ENCODE results near the gene MTCH1.

The MTCH1 gene

DNA sequence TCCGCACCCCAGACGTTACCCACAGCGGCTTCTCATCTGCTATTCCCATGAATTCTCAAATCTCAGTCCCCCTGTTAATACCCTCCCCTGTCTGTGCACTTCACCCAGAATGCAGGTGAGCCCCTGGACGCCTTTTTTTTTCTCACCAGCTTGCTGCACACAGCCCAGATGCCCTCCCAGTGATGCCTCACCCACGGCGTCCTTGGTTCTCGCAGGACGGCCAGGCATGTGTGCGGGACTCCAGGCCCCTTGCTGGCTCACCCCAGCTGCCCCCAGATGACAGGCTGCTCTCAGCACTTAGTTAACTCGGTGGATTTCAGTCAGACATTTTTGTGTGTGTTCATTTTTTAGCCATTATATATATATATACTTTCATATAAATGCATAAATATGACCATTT is 56.8 kb downstream of the MTCH1 start:
- Histone ChIP-seq H3K27ac (ENCODE audit: low read depth, low read length, poor library complexity, severe bottlenecking) (no peak overlapping the region), H3K9me2 (ENCODE audit: low read depth, low read length) (no peaks in the 10 kb centered on the region), H3K9me3 (ENCODE audit: low read length) (no peaks in the 10 kb centered on the region), H3K4me3 (ENCODE audit: low read depth, low read length, poor library complexity, severe bottlenecking) (no peak overlapping the region), H3K9ac (ENCODE audit: low read length) (no peak overlapping the region), H3K27me3 (ENCODE audit: insufficient read depth, low read length) (no peaks in the 10 kb centered on the region), H4K20me1 (ENCODE audit: insufficient read depth, low read length) (no peaks in the 10 kb centered on the region), H2AFZ (ENCODE audit: low read length) (no peak overlapping the region), H3K79me2 (ENCODE audit: insufficient read depth, low read length) (no peaks in the 10 kb centered on the region), H3F3A (ENCODE audit: insufficient read depth, low read length) (no peaks in the 10 kb centered on the region), H3K36me3 (ENCODE audit: insufficient read depth, low read length) (peaks cover 15% of the 10 kb centered on the region), H3K4me2 (ENCODE audit: low read length) (no peak overlapping the region), H3K4me1 (ENCODE audit: insufficient read depth, low read length, severe bottlenecking) (no peaks in the 10 kb centered on the region)
- TF ChIP-seq EZH2 (IDR thresholded peaks at IDR 0.05; ENCODE audit: borderline replicate concordance, low read length): no peak
- TF ChIP-seq, protein P1, sequence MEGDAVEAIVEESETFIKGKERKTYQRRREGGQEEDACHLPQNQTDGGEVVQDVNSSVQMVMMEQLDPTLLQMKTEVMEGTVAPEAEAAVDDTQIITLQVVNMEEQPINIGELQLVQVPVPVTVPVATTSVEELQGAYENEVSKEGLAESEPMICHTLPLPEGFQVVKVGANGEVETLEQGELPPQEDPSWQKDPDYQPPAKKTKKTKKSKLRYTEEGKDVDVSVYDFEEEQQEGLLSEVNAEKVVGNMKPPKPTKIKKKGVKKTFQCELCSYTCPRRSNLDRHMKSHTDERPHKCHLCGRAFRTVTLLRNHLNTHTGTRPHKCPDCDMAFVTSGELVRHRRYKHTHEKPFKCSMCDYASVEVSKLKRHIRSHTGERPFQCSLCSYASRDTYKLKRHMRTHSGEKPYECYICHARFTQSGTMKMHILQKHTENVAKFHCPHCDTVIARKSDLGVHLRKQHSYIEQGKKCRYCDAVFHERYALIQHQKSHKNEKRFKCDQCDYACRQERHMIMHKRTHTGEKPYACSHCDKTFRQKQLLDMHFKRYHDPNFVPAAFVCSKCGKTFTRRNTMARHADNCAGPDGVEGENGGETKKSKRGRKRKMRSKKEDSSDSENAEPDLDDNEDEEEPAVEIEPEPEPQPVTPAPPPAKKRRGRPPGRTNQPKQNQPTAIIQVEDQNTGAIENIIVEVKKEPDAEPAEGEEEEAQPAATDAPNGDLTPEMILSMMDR (IDR thresholded peaks at IDR 0.05; ENCODE audit: low read length): no peak

DNA sequence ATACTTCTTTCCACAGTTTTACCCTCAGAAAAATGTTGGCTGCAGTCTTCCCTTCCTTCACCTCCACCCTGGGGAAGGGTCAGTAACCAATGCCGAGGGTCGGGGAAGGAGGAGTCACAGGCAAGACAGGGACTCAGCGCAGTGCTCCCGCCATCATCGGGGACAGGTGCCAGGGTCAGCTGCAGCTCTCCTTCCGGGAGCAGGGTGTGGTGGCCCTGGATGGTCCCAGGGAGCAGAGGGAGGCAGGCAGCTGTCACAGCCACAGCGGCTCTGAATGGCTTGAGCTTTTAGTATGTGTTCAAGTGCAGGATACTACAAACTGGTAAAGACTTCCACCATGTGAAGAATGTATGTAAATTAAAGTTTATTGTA is 57.5 kb downstream of the MTCH1 start:
- no peaks in the 10 kb centered on the region for H3K4me1 ChIP-seq (ENCODE audit: insufficient read depth, low read length, severe bottlenecking)

DNA sequence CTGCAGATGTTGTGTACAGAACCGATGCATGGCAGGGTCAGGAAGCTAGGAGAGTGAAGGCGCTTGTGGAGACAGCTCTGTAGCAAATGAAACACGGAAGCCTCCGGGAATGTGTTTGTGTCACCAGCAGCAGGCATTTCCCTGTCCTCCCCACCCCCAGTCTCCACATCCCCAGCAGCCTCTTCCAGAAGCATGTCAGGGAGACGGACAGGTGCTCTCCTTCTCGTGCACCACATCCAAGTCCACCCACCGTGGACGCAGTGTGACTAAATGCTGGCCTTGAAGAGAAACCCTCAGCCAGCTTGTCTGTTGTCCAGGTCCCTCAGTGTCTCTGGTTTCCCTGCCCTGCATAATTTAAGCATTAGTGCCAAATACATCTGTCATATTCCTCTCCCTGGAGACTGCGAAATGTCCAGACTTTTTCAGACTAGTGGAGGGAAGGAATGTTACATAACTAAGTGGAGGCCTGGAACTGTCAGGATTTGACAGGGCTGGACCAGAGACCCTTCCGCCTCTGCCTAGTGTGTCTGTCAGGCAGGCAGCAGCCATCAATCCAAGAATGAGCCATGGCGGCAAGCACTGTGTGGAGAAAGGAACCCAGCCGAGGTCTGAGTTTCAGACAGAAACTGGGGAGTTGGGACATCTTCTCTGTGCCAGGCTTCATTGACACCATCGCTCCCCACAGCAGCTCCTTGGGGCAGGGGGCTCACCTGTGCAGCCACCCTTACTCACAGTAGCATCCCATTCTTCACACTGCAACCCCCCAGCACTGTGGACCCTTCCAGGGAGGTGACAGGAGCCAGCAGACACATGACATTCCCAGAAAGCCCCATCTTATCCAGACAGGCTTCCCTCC is 58.1 kb downstream of the MTCH1 start:
- H3K4me3 ChIP-seq (ENCODE audit: low read depth, low read length, poor library complexity, severe bottlenecking): no peak overlapping the region

More for the DNA sequence above, 57.5 kb downstream of the MTCH1 start:
- Histone ChIP-seq H3K4me2 (ENCODE audit: low read length) (no peak overlapping the region), H3K27ac (ENCODE audit: low read depth, low read length, poor library complexity, severe bottlenecking) (no peak overlapping the region), H3K79me2 (ENCODE audit: insufficient read depth, low read length) (no peaks in the 10 kb centered on the region), H4K20me1 (ENCODE audit: insufficient read depth, low read length) (no peaks in the 10 kb centered on the region), H3K9ac (ENCODE audit: low read length) (no peak overlapping the region), H3K9me3 (ENCODE audit: low read length) (no peaks in the 10 kb centered on the region), H3K27me3 (ENCODE audit: insufficient read depth, low read length) (no peaks in the 10 kb centered on the region), H3K9me2 (ENCODE audit: low read depth, low read length) (no peaks in the 10 kb centered on the region), H3F3A (ENCODE audit: insufficient read depth, low read length) (no peaks in the 10 kb centered on the region), H3K36me3 (ENCODE audit: insufficient read depth, low read length) (peaks cover 18% of the 10 kb centered on the region), H3K4me3 (ENCODE audit: low read depth, low read length, poor library complexity, severe bottlenecking) (no peak overlapping the region), H2AFZ (ENCODE audit: low read length) (no peak overlapping the region)
- TF ChIP-seq EZH2 (IDR thresholded peaks at IDR 0.05; ENCODE audit: borderline replicate concordance, low read length): no peak
- TF ChIP-seq, protein P1 (IDR thresholded peaks at IDR 0.05; ENCODE audit: low read length): no peak

More for the DNA sequence above, 58.1 kb downstream of the MTCH1 start:
- Histone ChIP-seq H3K79me2 (ENCODE audit: insufficient read depth, low read length) (no peaks in the 10 kb centered on the region), H3K9me3 (ENCODE audit: low read length) (no peaks in the 10 kb centered on the region), H2AFZ (ENCODE audit: low read length) (no peak overlapping the region), H3F3A (ENCODE audit: insufficient read depth, low read length) (no peaks in the 10 kb centered on the region), H3K27me3 (ENCODE audit: insufficient read depth, low read length) (no peaks in the 10 kb centered on the region), H3K9me2 (ENCODE audit: low read depth, low read length) (no peaks in the 10 kb centered on the region), H3K36me3 (ENCODE audit: insufficient read depth, low read length) (peaks cover 18% of the 10 kb centered on the region), H3K9ac (ENCODE audit: low read length) (no peak overlapping the region), H4K20me1 (ENCODE audit: insufficient read depth, low read length) (no peaks in the 10 kb centered on the region), H3K4me1 (ENCODE audit: insufficient read depth, low read length, severe bottlenecking) (no peaks in the 10 kb centered on the region), H3K27ac (ENCODE audit: low read depth, low read length, poor library complexity, severe bottlenecking) (no peak overlapping the region), H3K4me2 (ENCODE audit: low read length) (no peak overlapping the region)
- TF ChIP-seq, protein P1 (IDR thresholded peaks at IDR 0.05; ENCODE audit: low read length): no peak
- TF ChIP-seq EZH2 (IDR thresholded peaks at IDR 0.05; ENCODE audit: borderline replicate concordance, low read length): no peak

Measured in OCI-LY1 (cell line).